Karpas-422 (cell line): Measurements from ENCODE around the gene BID. TPM values are rescaled to one million over a fixed set of nuclear protein-coding genes. Genes with fewer than 3 reads are reported as not detected.

Experiments used
- DNase-seq: peaks from one replicate; pipeline ENCODE4 v3.0.0-alpha.2; 2015
- H2AFZ ChIP-seq: fragments of 200-600 bp; sonication (generic); 2 replicates; pipeline ENCODE4 v1.6.1; 2014; ENCODE audit warnings: antibody characterized with exemption, low read length, mixed read lengths
- H3K27ac ChIP-seq: fragments of 200-600 bp; sonication (generic); 2 replicates; pipeline ENCODE4 v1.5.1; 2014; ENCODE audit warnings: mild to moderate bottlenecking, low read length, moderate library complexity
- H3K27me3 ChIP-seq: fragments of 200-600 bp; sonication (generic); 2 replicates; pipeline ENCODE4 v1.6.1; 2014; ENCODE audit warnings: low read length, mixed read lengths
- H3K36me3 ChIP-seq: fragments of 200-600 bp; sonication (generic); 2 replicates; pipeline ENCODE4 v1.6.1; 2014; ENCODE audit warnings: low read length, mixed read lengths; ENCODE audit not compliant: insufficient read depth
- H3K4me1 ChIP-seq: fragments of 200-600 bp; sonication (generic); 2 replicates; pipeline ENCODE4 v1.6.1; 2014; ENCODE audit warnings: mild to moderate bottlenecking, low read length, mixed read lengths
- H3K4me2 ChIP-seq: fragments of 200-600 bp; sonication (generic); 2 replicates; pipeline ENCODE4 v1.6.1; 2014; ENCODE audit warnings: low read length, low read depth, mild to moderate bottlenecking; ENCODE audit not compliant: poor library complexity, severe bottlenecking
- H3K4me3 ChIP-seq: fragments of 200-600 bp; sonication (generic); 2 replicates; pipeline ENCODE4 v1.5.1; 2014; ENCODE audit warnings: mild to moderate bottlenecking, antibody characterized with exemption, low read length, mixed read lengths
- H3K79me2 ChIP-seq: fragments of 200-600 bp; sonication (generic); 2 replicates; pipeline ENCODE4 v1.6.1; 2014; ENCODE audit warnings: mild to moderate bottlenecking, low read length, mixed read lengths
- H3K9ac ChIP-seq: fragments of 200-600 bp; sonication (generic); 2 replicates; pipeline ENCODE4 v1.6.0; 2014; ENCODE audit warnings: low read length
- H3K9me2 ChIP-seq: fragments of 200-600 bp; sonication (generic), shearing (Covaris generic); replicated peaks from 2 replicates; pipeline ENCODE4 v1.6.0; 2014; ENCODE audit warnings: mild to moderate bottlenecking, low read length, moderate library complexity; ENCODE audit not compliant: insufficient read depth
- H3K9me3 ChIP-seq: fragments of 300-700, 200-600 bp; sonication (generic); 2 replicates; pipeline ENCODE4 v1.6.1; 2014; ENCODE audit warnings: low read length, mixed read lengths
- H4K20me1 ChIP-seq: fragments of 200-600 bp; sonication (generic); 2 replicates; pipeline ENCODE4 v1.6.1; 2014; ENCODE audit warnings: mild to moderate bottlenecking, antibody characterized with exemption, low read length, low read depth; ENCODE audit not compliant: insufficient read depth
- total RNA-seq: library from RNA; depleted of rRNA; stranded (reverse); fragments of >200 nt; shearing (Covaris generic); gene quantifications from 2 replicates; pipeline ENCODE4 v1.2.3, GENCODE V29; 2014; ENCODE audit warnings: low replicate concordance

Gene BID
- total RNA-seq, 1 experiment from 2014 or later = 51.7 TPM

DNA sequence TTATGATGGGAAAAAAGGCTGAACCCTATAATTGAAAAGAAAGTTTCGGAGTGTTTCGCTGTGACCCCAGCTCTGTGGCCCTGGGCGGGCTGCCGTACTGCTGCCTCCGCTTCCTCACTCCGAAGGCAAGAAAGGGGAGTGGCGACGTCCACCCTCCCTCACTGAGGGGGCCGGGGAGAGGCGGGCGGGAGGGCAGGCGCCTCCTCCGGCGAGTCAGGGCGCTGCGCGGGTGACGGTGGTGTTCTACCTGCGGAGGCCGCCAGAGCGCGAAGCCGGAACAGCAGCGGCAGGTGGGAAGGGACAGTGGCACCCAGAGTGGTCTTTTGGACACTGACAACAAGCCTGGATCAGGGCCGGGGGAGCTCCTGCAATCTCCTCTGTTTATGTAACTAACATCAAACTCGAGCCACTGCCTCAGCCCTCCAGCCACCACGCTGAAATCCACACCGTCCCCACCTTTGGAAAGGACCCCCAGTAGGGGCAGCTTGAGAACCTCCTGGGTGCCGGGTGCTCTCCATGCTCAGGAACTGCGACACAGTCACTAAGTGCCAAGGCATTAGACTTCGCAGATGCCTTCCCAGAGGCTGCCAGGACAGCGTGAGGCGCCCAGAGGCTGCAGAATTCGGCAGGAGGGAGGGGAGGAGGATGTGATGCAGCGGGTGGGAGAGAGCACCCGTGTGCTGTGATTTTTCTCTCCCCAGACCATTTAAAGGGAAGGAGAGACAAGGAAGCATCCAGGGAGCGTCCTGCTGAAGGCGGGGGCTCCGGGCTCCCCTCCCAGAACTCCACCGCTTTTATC lies 25.5 kb downstream of the BID start:
- Histone ChIP-seq H3K36me3 (no peaks in the 10 kb centered on the region), H3K4me3 (no peak overlapping the region), H3K79me2 (peaks cover 57% of the 10 kb centered on the region), H4K20me1 (0 out of 2 replicates have a peak, but pooled peaks cover 12% of the 10 kb centered on the region), H3K4me2 (no peak overlapping the region), H3K4me1 (no peaks in the 10 kb centered on the region), H3K9me3 (no peaks in the 10 kb centered on the region), H3K27me3 (no peaks in the 10 kb centered on the region), H2AFZ (no peak overlapping the region), H3K27ac (no peak overlapping the region), H3K9ac (no peak overlapping the region), H3K9me2 (no peaks in the 10 kb centered on the region)
- DNase-seq = no peak

DNA sequence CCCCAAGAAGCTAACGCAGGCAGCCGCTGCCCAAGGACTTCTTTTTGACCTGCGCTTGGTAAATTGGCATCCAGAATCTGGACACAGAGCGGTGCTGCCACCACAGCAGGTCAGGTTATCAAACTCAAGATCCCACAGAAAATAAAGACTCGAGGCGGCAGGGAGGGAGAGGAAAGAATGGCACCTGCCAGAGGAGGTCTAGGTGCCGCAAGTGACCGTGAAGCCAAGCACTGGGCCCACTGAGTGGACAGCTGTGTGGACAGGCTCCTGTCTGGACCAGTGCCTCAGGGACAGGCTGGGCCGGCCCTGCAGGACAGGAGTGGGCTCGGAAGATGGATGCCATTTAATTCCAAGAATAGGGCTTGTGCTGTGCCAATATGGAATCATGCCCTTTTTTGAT lies 27.4 kb downstream of the BID start:
- Histone ChIP-seq H3K9ac (no peak overlapping the region), H2AFZ (no peak overlapping the region), H3K9me2 (no peaks in the 10 kb centered on the region), H3K27ac (no peak overlapping the region), H3K9me3 (no peaks in the 10 kb centered on the region), H3K27me3 (no peaks in the 10 kb centered on the region), H3K36me3 (no peaks in the 10 kb centered on the region), H3K4me3 (no peak overlapping the region), H3K4me2 (no peak overlapping the region), H4K20me1 (peaks cover 10% of the 10 kb centered on the region; the same call in 1 of the 2 replicates), H3K79me2 (peaks cover 53% of the 10 kb centered on the region), H3K4me1 (no peaks in the 10 kb centered on the region)
- no peak for DNase-seq

DNA sequence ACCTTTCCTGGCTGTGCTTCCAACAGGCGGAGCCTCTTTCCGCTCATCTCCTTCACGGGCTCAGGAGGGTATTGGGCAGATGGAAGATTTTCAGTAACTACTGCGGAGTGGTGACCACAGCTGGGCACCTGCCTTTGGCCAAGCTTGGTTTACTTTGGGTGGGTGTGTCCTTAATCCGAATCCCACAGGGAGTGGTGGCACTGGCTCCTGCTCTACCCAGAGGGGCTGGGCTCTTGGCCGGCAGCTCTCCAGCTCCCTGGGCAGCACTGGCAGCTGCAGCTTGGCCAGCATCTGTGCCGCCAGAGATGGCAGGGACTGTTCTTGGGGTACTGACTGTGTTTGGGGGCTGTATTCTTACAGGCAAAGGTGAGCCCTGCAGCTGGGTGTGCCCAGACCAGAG lies 29.8 kb downstream of the BID start:
- DNase-seq = no peak
- Histone ChIP-seq H2AFZ (no peak overlapping the region), H3K27me3 (no peaks in the 10 kb centered on the region), H4K20me1 (peaks cover 13% of the 10 kb centered on the region; the same call in 1 of the 2 replicates), H3K79me2 (peaks cover 46% of the 10 kb centered on the region), H3K4me1 (no peaks in the 10 kb centered on the region), H3K4me3 (no peak overlapping the region), H3K9ac (no peak overlapping the region), H3K36me3 (no peaks in the 10 kb centered on the region), H3K27ac (no peak overlapping the region), H3K4me2 (no peak overlapping the region), H3K9me3 (no peaks in the 10 kb centered on the region), H3K9me2 (no peaks in the 10 kb centered on the region)

DNA sequence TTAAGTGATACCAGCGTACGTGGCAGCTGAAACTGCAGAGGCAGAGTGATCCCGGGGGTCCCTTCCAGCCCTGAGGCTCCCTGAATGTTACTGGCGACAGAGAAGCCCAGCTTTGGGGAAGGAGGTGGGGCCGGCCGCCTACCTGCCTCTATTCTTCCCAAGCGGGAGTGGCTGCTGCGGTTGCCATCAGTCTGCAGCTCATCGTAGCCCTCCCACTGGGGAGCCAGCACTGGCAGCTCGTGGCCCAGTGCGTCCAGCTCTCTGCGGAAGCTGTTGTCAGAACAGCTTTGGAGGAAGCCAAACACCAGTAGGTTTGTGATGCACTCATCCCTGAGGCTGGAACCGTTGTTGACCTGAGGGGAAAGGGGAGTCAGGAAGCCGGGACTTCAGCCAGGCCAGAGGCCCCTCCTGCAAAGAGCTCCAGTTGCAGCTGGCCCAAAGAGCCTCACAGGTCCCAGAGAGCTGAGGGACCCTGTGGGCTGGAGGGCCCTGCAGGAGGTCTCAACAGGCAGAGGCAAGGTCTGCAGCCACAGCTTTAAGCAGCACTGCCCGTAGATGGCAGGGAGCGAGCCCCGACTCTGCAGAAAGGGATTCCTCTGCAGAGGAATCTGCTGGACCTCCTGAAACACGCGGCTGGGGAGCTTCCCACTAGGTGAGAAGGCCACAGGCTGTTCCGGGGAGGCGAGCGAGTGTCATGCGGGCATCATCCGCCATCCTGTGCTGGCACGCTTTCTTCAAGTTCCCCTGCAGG lies 30.4 kb downstream of the BID start:
- no peaks in the 10 kb centered on the region for H3K27me3 ChIP-seq
- H3K36me3 ChIP-seq = no peaks in the 10 kb centered on the region
- no peak overlapping the region for H3K27ac ChIP-seq
- H4K20me1 ChIP-seq = peaks cover 13% of the 10 kb centered on the region; the same call in 1 of the 2 replicates
- H3K9ac ChIP-seq = no peak overlapping the region
- no peaks in the 10 kb centered on the region for H3K9me3 ChIP-seq
- H3K9me2 ChIP-seq = no peaks in the 10 kb centered on the region
- no peak for DNase-seq
- no peak overlapping the region for H3K4me2 ChIP-seq
- H3K79me2 ChIP-seq = peaks cover 40% of the 10 kb centered on the region
- no peaks in the 10 kb centered on the region for H3K4me1 ChIP-seq
- no peak overlapping the region for H2AFZ ChIP-seq
- no peak overlapping the region for H3K4me3 ChIP-seq

DNA sequence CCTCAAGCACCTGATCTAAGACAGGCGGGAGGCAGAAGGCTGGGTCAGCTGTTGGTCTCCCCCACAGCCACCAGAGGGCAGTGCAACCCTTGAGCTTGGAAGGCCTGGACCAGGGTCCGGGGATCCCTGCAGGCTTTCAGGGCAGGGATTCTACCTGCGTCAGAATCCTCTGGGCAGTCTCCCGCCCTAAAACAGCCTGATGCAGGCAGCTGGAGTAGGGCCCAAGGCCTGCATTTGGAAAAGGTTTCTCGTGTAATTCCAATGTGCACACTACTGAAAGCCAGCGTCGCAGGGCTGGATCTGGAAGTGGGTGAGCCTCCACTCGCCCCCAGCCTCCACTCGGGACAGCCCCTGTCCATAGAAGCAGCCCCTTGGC lies 31.8 kb downstream of the BID start:
- no peaks in the 10 kb centered on the region for H3K36me3 ChIP-seq
- DNase-seq = peak; percentile 88

DNA sequence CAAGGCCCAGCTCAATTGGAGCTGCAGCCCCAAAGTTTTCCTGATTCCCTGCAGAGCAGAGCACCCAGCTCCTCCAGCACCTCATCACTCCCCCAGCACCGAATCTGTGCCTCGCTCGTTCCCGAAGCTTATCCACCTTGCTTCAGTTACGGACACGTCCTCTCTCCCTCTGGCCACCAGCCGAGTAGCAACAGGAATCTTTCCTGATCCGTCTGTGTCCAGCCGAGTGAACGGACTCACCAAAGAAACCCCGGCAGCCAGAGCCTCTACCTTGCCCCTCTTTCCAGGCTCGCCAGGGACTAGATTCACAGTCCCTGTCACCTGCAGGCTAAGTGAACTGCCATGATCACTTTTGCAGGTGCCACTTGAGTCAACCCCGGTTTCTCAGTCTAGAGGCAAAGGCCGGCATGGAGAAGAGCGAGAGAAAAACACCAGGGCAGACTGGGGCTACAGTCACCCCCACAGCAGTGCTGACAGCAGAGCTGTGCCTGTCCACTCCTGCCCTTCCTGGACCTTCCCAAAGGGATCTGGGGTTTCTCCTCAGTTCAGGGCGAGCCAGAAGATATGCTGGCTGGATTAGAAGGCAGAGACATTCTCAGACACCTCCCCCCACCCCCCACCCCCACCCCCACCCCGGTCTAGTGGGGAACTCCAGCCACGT lies 32.3 kb downstream of the BID start:
- H3K4me1 ChIP-seq = no peaks in the 10 kb centered on the region
- H3K4me2 ChIP-seq = no peak overlapping the region
- no peak for DNase-seq
- no peak overlapping the region for H3K4me3 ChIP-seq
- H3K9me2 ChIP-seq = no peaks in the 10 kb centered on the region
- H3K27ac ChIP-seq = no peak overlapping the region
- H2AFZ ChIP-seq = no peak overlapping the region
- H3K9ac ChIP-seq = no peak overlapping the region
- no peaks in the 10 kb centered on the region for H3K27me3 ChIP-seq
- H3K9me3 ChIP-seq = no peaks in the 10 kb centered on the region
- H4K20me1 ChIP-seq = peaks cover 13% of the 10 kb centered on the region; the same call in 1 of the 2 replicates
- H3K36me3 ChIP-seq = no peaks in the 10 kb centered on the region
- peaks cover 34% of the 10 kb centered on the region for H3K79me2 ChIP-seq

More for the DNA sequence above, 31.8 kb downstream of the BID start:
- Histone ChIP-seq H2AFZ (no peak overlapping the region), H3K9ac (no peak overlapping the region), H3K4me3 (no peak overlapping the region), H3K4me1 (no peaks in the 10 kb centered on the region), H3K27me3 (no peaks in the 10 kb centered on the region), H3K27ac (no peak overlapping the region), H3K4me2 (no peak overlapping the region), H3K9me3 (no peaks in the 10 kb centered on the region), H3K9me2 (no peaks in the 10 kb centered on the region), H4K20me1 (peaks cover 13% of the 10 kb centered on the region; the same call in 1 of the 2 replicates), H3K79me2 (peaks cover 37% of the 10 kb centered on the region)

DNA sequence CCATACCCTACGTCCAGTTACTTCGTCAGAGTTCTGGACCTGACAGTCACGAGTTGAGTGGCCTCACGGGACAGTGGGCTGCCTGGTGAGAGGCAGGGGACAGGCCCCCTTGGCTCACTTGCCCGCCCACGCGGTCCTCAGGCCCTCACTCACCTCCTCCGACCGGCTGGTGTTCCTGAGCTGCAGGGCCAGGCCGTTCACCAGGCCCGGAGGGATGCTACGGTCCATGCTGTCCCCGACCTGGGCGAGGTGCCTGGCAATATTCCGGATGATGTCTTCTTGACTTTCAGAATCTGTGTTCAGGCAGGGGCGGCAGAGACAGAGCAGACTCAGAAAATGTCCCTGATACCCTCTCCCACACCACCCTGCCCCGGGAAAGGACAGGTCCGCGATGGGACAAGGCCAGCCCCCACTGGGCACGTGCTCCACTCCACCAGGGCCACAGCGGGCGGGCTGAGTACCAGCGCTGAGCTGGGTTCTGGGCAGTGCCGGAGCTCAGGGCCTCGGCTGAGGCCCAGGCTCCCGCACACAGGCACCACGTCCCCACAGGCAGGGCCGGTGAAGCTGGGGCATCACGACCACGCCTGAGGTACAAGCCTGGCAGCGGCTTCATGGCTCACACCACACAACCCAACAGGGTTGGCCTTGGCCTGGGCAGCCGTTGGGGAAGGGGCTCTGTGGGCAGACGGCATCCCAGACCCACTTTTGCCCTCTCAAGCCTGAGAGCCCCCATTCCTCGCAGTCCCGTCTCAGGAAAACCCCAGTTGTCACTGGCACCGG lies 34.9 kb downstream of the BID start:
- peaks cover 20% of the 10 kb centered on the region for H3K79me2 ChIP-seq
- no peaks in the 10 kb centered on the region for H3K4me1 ChIP-seq
- H3K9me2 ChIP-seq = no peaks in the 10 kb centered on the region
- no peak overlapping the region for H3K27ac ChIP-seq
- H3K9ac ChIP-seq = no peak overlapping the region
- H3K4me3 ChIP-seq = no peak overlapping the region
- H4K20me1 ChIP-seq = peaks cover 10% of the 10 kb centered on the region; the same call in 1 of the 2 replicates
- no peak overlapping the region for H2AFZ ChIP-seq
- H3K9me3 ChIP-seq = no peaks in the 10 kb centered on the region
- peaks cover 6% of the 10 kb centered on the region; the same call in 1 of the 2 replicates for H3K36me3 ChIP-seq
- no peaks in the 10 kb centered on the region for H3K27me3 ChIP-seq
- no peak for DNase-seq
- no peak overlapping the region for H3K4me2 ChIP-seq
